Activated gamma-delta T cell (primary cell): Measurements from ENCODE around the gene ZNRF3.
"Not testable (repeated sequence)": the region's sequence is repeated elsewhere in the genome, so short reads cannot be mapped to it uniquely, and the experiment has no call there.

ENCODE experiments used
- DNase-seq: peaks from one replicate; lab custom pipeline; 2025; lab: John Stamatoyannopoulos, UW

Gene ZNRF3

DNA sequence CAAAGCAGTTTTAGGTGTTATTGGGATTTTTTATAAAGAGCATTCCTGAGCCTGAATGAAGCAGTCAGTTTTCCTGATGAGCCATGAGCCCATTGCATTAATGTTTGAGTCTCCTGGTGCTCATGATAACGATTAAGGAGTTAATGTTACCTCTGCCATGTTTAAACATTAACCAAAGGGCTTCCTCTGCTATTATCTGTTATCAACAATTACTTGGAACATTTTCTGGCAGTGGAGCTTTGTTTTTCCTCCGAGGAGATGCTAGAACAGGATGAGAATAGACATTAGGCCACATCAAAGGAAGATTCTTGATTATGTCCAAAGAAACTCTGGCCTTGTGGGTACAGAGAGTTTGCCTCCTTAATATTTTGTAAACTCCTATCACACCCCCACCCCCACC lies 49.9 kb downstream of the ZNRF3 start:
- no peak for DNase-seq

DNA sequence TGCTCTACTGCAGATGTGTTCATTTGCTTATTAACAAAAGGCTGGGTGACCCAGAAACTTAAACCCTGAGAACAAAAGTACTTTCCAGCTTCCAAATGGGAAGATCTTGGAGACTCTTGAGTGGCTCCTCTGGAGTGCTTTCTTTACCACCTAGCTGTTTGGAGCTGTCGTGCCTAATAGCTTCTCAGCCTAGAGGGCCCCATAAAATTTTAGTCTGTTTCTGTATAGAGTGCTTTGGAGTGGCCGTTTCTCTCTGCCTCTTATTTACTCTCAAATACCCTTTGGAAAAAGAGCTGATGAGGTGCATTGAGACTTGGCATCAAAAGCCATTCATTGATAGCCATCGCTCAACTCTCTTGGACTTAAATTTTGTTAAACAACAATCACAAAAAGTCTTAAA lies 50.7 kb downstream of the ZNRF3 start:
- no peak for DNase-seq

DNA sequence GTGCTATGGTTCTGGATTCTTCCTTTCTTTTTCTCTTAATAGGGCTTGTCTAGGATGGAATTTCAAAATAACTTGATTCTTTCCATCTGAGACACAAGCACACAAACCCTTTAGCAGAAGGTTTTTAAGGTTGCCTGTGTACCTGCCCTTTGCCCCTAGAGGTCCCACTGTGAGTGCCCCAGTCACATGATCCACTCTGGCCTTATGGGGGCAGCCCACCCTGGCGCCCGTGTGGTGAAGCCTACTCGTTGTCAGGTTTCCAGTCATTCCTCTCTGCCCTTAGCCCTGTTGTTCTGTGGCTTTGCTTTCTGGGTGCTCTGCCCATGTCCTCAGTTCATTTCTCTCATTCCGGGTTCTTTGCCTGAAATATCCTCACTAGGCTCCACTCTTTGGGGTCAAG lies 51.8 kb downstream of the ZNRF3 start:
- no peak for DNase-seq

DNA sequence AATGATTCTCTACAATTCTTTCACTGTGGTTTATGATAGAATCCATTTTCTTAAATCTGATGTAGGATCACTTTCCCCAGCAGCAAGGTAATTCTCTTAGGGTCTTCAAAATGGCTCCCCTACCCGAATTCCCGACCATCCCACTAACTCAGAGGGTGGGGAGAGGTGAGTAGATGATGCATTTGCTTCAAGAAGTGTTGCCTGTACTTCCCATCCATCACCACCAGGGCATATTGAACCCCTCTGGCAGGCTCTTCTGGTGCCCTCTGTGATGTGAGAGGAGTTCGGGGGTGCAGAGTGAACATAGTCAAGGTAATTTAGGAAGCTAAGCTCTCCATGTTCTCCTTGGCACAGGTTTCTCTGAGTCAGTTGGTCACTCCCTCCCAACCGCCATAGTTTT lies 52.3 kb downstream of the ZNRF3 start:
- no peak for DNase-seq

DNA sequence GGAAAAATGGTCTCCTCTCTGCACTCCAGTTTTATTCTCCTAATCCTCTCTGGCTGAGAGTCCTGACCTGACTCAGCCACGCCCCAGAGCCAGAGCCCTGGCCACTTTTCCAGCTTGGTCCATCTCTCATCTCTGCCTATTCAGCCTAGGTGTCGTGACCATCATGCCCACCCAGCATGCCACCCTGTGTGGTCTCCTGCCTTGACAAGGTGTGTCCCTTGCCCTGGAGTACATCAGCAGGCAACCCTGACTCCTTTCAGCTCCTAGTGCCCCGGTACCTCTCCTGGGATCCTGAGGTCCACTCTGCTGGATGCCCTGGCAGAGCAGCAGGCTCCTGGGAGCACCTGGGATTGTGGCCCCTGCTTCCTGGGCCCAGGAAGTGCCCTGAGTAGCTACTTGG lies 52.8 kb downstream of the ZNRF3 start:
- DNase-seq, result no peak

DNA sequence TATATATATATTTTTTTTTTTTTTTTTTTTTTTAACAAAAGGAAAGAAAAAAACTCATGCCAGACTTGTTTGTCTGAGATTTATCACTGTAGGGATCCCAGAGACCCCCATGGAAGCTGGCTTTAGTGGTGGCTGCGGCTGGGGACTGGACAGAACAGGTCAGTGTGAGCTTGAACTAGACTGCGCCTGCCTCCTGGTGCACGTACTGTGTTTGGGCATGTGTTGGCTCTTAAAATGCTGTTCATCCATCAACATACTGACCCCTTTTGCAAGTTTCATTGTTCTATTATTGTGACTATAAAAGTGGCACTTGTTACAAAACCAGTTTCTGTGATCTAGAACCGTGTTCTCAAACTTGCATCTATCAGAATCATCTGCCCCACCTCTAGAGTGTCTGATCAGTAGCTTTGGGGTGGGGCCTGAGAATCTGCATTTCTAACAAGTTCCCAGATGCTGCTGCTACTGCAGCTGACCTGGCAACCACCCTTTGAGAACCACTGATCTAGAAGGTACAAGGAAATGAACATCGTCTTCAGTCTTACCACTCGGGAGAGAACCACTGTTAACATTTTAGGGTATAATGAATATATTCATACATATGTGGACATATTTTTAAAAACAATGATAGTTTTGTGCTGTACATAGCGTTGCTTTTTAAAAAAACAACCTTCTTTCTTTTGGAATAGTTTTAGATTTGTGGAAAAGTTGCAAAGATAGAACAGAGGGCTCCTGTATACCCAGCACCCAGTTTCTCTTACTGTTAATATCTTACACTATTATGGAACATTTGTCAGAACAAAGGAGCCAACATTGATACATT lies 54.0 kb downstream of the ZNRF3 start:
- DNase-seq, result no peak

DNA sequence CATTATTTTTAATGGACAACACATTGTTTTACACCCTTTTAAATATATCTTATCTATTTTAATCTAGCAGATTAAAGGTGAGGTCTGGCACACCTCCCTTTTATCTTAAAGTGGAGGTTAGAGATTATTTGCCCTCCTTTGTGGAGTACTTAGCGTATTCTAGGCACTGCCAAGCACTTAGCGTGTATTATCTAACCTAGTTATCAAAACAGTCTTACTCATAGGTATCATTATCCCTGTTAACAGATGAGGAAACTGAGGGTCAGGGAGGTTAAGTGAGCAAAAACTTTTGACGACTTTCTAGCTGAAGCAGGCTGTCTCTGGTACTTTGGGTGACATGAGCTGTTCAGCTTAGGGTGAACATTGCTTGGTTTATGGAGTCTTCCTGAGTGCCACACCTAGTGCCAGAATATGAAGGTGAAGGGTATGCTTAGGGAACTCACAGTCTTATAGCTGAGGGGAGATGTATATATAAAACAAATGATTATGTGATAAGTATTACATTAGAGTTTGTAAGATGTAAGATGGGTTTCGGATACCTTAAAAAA lies 55.0 kb downstream of the ZNRF3 start:
- no peak for DNase-seq

DNA sequence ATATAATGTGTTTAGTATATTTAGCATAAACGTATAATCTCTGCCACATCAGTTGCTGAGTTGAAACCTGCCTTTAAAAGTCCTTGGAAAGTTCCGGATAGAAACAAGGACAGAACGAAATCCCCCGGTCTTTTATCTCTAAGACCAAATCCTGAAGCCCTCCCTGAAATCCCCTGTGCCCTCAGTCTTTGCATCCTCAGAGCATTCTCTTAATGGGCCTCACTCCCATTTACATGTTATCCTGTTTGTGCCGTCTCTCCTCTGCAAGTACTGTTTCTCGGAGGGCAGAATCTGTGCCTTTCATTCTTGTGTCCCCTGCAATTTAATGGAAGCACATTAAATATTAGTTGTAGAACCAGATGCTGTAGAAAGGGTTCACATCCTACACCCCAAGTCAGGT lies 56.0 kb downstream of the ZNRF3 start:
- no peak for DNase-seq

DNA sequence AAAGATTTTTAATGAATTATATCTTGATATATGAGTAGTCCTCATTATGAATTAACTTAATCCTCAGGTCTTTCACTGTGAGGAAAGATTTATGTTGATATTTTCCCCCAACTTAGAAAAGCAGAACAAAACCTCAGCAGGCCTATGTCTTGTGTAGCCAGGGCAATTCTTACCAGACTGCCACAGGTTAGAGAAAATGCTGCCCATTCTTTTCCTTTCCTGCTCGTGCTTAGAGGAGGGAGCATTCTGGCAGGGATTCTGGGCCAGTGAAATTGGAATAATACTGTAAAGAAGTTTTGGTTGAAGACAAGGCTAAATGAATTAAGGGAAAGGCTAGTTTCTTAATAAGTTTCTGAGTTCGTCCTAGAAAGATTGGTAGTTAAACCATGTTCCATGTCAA lies 56.6 kb downstream of the ZNRF3 start:
- DNase-seq, result no peak

DNA sequence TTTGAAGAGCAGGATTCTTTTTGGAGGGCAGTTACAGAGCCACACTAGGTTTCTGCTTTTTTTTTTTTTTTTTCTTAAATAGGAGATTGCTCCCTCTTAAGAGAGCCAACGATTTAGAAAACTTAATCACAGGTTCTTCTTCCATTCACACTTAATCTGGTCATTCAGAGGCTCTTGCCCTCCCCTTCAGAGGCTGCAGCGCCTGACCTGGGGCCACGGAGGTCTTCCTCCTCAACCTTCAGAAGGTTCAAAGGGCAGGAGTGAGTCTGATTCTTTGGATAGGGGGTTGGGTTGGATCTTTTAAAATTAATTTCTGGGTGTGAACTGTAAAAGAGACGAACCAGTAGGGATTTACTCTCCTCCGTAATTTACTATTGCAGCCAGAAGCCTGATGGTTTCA lies 57.1 kb downstream of the ZNRF3 start:
- DNase-seq, result no peak

DNA sequence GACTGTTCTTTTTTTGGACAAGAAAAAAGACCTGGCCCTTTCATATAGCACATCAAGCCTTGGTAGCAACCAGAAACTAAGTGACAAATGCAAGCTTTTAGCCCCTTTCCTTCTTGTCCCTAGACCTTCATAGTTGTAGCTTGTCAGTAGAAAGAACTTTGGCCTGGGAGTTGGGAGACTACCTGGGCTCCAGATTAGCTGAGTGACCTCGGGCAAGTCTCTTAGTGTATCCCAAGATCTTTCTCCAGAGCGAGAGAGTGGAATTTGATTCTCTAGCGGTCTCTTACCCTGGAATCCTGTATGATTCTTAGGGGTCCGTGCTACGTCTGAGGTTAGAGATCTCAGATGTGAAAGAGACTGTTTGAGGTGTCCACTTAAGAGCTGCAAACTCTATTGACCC lies 59.0 kb downstream of the ZNRF3 start:
- DNase-seq, result no peak

DNA sequence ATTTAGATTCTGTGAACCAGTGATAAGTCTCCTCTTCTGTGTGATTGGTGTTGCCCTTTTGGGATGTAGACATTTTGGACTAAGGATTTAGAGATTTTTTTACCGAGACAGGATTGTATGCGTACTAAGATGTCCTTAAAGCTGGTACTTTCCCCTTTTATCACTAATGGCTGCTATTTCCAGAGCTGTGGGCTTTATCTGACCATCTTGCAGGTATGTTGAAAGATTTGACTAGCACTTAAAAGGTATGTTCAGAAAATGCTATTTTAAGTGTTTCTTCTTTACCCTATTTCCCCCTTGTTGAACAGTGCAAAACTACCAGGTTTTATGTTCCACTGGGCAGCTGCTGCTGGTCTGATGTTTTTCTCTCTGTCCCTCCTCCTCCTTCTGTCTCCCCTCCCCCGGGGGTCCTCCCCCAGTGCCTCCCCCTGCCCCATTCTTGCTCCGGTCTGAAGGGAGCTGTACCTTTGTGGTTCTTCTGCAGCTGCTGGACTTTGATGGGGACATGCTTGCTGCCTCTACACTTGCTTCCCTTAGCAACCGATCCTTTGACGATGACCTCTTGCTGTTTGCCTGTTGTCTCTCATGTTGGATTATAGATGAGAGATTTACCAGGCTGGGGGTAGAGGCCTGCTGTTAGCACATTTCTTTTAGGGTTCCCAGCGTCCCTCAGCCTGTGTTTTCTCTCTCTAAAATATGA lies 59.6 kb downstream of the ZNRF3 start:
- no peak for DNase-seq

DNA sequence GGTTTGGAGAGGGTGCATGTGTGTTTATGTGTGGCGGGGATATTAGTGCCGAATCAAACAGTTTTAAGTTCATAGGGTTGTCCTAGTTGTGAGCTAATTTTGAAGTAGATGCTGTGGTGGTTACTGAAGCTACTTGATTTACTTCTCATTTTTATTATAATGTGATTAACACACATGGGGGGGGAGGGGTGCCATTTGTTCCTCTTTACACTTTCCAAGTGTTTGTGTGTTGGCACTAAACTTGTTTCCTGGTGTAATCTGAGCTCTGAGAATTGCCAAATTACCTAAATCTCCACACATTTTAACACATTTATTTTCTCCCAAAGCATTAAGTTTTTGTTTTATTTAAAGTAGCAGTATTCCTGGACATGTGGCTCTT lies 60.1 kb downstream of the ZNRF3 start:
- no peak for DNase-seq

DNA sequence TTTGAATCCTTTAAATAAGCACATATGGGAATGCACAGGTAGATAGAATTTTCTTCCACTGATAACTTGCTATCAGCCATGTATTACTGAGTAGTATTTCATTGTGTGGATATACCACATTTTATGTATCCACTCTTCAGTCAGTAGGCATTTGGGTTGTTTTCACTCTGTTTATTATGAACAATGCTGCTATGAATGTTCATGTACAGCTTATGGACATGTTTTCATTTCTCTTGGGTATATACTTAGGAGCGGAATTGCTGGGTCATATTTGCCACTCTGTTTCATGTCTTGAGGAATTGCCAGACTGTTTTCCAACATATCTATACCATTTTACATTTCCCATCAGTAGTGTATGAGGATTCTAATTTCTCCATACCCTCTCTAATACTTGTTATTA lies 63.8 kb downstream of the ZNRF3 start:
- no peak for DNase-seq

DNA sequence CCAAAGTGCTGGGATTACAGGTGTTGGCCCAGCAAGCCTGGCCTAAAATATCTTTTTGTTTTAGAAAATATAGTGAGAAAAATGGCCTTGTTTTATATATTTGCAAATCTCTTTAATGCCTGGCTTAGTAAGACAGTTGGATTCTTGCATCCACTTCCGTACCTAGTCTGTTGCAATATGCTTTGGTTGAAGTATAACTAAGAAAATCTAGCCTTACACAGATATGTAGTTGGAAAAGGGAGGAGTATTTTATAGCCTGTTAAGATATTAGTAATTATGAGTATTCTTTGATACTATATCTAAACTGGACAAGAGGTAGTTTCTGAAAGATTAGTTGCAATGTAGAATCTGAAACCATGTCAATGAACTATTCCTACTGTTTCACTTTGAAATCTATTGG lies 65.1 kb downstream of the ZNRF3 start:
- no peak for DNase-seq

DNA sequence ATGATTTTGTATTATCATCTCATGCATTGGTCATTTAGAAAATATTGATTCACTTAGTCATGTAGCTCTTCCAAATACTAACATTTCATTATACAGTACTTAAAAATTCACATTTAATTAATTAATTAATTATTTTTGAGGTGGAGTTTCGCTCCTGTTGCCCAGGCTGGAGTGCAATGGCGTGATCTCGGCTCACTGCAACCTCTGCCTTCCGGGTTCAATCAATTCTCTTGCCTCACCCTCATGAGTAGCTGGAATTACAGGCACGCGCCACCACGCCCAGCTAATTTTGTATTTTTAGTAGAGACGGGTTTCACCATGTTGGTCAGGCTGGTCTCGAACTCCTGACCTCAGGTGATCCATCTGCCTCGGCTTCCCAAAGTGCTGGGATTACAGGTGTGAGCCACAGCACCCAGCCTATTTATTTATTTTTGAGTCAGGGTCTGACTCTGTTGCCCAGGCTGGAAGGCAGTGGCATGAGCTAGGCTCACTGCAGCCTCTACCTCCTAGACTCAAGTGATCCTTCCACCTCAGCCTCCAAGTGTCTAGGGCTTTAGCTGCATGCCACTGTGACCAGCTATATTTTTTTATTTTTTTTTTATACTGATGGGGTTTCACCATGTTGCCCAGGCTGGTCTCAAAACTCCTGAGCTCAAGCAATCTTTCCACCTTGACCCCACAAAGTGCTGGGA lies 65.6 kb downstream of the ZNRF3 start:
- DNase-seq, result not testable (repeated sequence)

DNA sequence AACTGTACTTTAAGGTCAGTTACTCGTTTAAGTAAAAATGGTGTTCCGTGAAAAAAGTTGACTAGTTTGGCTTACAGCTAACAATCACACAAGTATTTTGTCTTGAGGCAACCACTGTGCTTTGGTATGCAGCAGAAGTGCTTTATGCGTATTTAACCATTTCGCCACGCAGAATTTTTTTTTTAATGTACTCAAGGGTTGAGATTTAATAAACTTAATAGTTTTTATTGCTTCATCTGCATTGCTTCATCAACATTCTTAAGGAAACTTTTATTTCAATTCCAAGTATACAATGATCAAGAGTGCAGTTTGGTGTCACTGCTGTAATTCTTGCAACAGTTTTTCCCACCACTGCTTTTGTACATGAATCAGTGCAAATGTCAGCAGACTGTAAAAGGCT lies 66.4 kb downstream of the ZNRF3 start:
- no peak for DNase-seq

DNA sequence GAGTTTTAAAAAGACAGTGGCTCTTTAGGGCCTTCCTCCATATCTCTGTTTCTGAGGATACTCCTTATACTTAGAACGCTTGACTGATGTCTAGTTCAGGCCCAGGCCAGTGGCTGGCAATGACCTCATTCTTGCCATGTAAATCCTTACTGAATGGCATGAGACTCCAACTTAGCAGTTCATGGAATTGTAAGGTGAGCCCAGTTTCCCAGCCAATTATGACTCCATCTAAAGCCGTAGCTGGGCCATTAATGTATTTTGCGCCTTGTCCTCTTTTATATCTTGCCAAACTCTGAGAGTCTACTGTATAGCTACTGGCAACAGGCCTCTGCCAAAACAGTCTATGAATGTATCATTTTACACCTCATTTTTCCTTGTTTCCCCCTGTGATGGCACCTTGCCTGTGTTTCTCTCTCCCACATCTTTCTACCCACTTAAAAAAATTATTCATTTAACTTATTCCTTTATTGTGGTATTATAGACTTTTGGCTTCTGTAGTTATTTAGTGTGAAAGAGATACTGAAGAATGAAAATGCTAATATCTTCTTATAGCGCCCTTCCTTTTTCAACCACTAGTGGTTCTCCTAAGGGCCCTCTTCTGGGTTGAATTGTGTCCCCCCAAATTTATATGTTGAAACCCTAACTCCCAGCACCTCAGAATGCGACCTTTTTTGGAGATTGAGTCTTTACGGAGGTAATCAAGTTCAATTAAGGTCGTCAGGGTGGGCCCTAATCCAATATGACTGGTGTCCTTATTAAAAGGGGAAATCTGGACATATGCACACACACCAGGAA lies 67.4 kb downstream of the ZNRF3 start:
- DNase-seq, result no peak

DNA sequence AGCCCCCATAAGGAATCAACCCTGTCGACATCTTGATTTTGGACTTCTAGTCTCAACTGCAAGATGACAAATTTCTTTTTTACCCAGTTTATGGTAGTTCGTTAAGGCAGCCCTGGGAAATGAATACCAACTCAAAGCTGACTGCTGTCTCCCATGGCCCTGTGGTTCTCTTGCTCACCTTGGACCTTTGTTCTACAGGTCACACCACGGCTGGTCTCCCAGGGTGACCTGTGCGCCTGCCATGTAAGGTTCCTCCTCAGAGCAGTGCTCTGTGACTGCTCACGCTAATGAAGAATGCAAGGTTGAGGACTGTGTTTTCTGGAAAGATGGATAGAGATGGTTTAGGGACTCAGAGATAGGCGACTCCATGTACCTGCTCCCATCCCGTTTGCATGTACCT lies 68.2 kb downstream of the ZNRF3 start:
- no peak for DNase-seq

DNA sequence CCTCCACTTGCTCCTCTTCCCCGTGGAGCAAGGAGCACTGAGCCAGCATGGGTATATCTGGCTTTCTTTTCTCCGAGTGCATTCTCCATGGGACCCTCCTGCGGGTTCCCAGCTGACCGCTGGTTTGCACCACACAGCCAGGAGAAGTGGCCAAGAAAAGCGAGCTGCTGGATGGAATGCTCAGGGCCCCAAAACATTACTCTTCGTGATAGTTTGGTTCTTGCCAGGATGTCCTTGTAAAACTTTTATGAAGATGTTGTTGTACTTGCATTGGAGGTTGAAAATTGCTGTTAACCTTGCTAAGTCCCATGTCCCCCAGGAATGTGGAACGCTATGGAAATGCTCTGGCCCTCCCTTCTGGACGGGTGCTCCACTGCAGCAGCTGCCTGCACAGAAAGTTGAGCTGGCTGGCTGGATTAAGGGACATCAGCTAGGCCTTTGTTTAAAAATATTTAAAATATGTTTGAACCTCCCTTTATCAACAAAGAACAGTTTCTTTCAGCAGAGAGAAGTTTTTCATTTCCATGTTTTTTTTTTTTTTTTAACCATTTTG lies 68.7 kb downstream of the ZNRF3 start:
- DNase-seq, result no peak

DNA sequence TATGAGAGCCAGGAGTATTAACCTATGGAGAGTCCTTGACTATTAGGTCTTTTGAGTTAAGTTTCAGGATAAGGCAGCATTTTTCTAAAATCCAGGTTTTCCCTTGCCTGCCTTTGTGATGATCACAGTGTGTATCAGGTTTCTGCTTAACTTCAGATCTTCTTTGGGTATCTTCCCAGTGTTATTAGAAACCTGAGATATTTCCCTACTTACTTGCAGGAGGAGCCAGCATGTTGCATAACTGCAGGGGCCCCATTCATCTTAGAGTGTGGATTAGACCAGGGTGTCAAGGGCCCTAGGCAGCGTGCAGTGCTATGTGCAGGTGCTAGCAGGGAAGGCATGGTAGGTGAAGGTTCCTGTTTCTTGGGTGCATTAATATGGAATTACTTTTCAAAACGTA lies 69.5 kb downstream of the ZNRF3 start:
- no peak for DNase-seq

DNA sequence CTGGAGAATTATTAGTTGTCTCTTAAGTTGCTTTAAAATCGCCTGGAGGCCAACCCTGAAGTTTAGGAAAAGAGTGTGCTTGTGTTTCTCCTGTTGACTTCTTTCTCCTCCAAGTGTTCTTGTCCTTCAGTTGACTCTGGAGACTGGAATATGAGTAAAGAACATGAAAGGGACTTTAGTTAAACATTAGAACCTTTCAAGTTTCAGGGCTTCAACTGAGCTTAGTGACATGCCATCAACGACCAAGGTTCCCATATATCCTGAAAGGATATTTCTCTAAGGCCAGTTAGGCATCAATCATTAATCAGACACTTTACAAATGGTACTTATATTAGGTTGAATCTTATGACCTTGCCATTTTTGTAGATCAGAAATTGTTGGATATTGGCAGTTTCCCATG lies 70.0 kb downstream of the ZNRF3 start:
- DNase-seq, result no peak
